Body of pancreas (tissue), 4 donors: Measurements from ENCODE around the gene RCAN3. TPM values are rescaled to one million over a fixed set of nuclear protein-coding genes. Genes with fewer than 3 reads are reported as not detected.

Experiments used
- ATAC-seq: fragments of 150-250 bp; one replicate; pipeline ENCODE4 v1.9.1; 2016
- DNase-seq, 4 donors: peaks; one replicate each; pipeline ENCODE4 v3.0.0-alpha.2; 2019
- H3K27ac ChIP-seq, 4 donors: fragments of 200-600 bp; sonication (generic); 1 replicate in 3 of 4; 2 replicates in 1 of 4; pipeline versions ENCODE4 v1.5.1 to v1.6.1; 2016 to 2019; ENCODE audit warnings: mild to moderate bottlenecking in 1 of 4, mixed read lengths in 1 of 4, moderate library complexity in 1 of 4
- H3K27me3 ChIP-seq, 2 donors: fragments of 200-600 bp; sonication (generic); one replicate each; pipeline ENCODE4 v1.6.0; 2016; ENCODE audit warnings: mild to moderate bottlenecking in 1 of 2
- H3K36me3 ChIP-seq, 2 donors: fragments of 200-600 bp; sonication (generic); replicated peaks in 1 of 2; 2 replicates each; pipeline ENCODE4 v1.5.1; 2016; ENCODE audit warnings: low read depth in 2 of 2; ENCODE audit not compliant: insufficient read depth in 1 of 2
- H3K4me1 ChIP-seq: fragments of 200-600 bp; sonication (generic); one replicate; pipeline ENCODE4 v1.6.0; 2016
- H3K4me3 ChIP-seq, 2 donors: fragments of 200-600 bp; sonication (generic); 1 replicate in 1 of 2; 2 replicates in 1 of 2; pipeline ENCODE4 v1.5.1; 2016 to 2019
- H3K9me3 ChIP-seq, 3 donors: fragments of 200-600 bp; sonication (generic); 1 replicate in 2 of 3; 2 replicates in 1 of 3; pipeline ENCODE4 v1.5.1; 2016
- CTCF ChIP-seq, 7 experiments: fragments of 450-650 bp in 4 of 7; fragments of 200-600 bp in 3 of 7; sonication (generic) in 3 of 7; IDR thresholded peaks; one replicate each; pipeline ENCODE4 v1.5.1; 2016 to 2019; ENCODE audit warnings: antibody characterized with exemption in 7 of 7
- POLR2A ChIP-seq, 3 donors: fragments of 450-650 bp; IDR thresholded peaks; one replicate each; pipeline ENCODE4 v1.6.1; 2016; ENCODE audit warnings: antibody characterized with exemption in 3 of 3, mild to moderate bottlenecking in 2 of 3
- WGBS, 2 donors: methylation state at CpG; one replicate each; pipeline ENCODE4 v1.1.5; 2017; 5-methylcytosine and 5-hydroxymethylcytosine counted together
- intact Hi-C: fragments of 100-400 bp; cut with DNase I; formaldehyde crosslinking; loops from one replicate; pipeline ENCODE4 v1.15.1; 2023
- total RNA-seq, 2 donors: library from RNA; depleted of rRNA; stranded (reverse); fragments of >200 nt; gene quantifications; one replicate each; pipeline ENCODE4 v1.1.0, GENCODE V29; 2016

RCAN3 gene
- total RNA-seq: 10 to 100 TPM; 14.0 to 32.3 TPM

- peak; percentile 85 to 92 (median 90) for DNase-seq
- H3K4me3 ChIP-seq: peak within 1 kb of the TSS; percentile 65
- whole genome bisulfite sequencing, 2 donors: 0% methylated on average over 7 to 17 of the region's 53 CpGs
- intact Hi-C loops: no loop called here
- H3K9me3 ChIP-seq: no peaks in the 10 kb centered on the region
- no peaks in the 10 kb centered on the region for H3K27me3 ChIP-seq
- H3K4me1 ChIP-seq: peaks cover 40% of the 10 kb centered on the region
- ATAC-seq: peak; percentile 89
- peak within 1 kb of the TSS; percentile 91 to 95 (median 94) for H3K27ac ChIP-seq
- no peak for TF ChIP-seq CTCF (IDR thresholded peaks at IDR 0.05)
- TF ChIP-seq POLR2A (IDR thresholded peaks at IDR 0.05): peak in 1 of 3 donors; percentile 57
- no peaks in the 10 kb centered on the region for H3K36me3 ChIP-seq
Observed at GRCh38 chr1:24502709-24503058, at the start of gene RCAN3. Gene RCAN3 (plus strand): TSS chr1:24502836. CDS start chr1:24514373, 11,537 bp downstream.

GRCh38 chr1:24452922-24453485 is 49.6 kb upstream of the RCAN3 start:
- Histone ChIP-seq H3K36me3 (peaks cover 5 to 17% of the 10 kb centered on the region in 2 donors), H3K4me1 (no peaks in the 10 kb centered on the region), H3K27me3 (no peaks in the 10 kb centered on the region), H3K9me3 (no peaks in the 10 kb centered on the region), H3K4me3 (no peak overlapping the region), H3K27ac (no peak overlapping the region)
- 90 to 98% methylated on average over 7 to 8 of the region's 8 CpGs for WGBS, 2 donors
- intact Hi-C loops: no loop called here
- DNase-seq: no peak
- TF ChIP-seq POLR2A (IDR thresholded peaks at IDR 0.05): no peak
- no peak for TF ChIP-seq CTCF (IDR thresholded peaks at IDR 0.05)
- ATAC-seq: no peak

- intact Hi-C loops: no loop called here
- no peak for TF ChIP-seq POLR2A (IDR thresholded peaks at IDR 0.05)
- no peak for TF ChIP-seq CTCF (IDR thresholded peaks at IDR 0.05)
- no peak for ATAC-seq
- H3K4me1 ChIP-seq: no peaks in the 10 kb centered on the region
- no peaks in the 10 kb centered on the region for H3K27me3 ChIP-seq
- H3K4me3 ChIP-seq: no peak overlapping the region
- no peaks in the 10 kb centered on the region for H3K9me3 ChIP-seq
- DNase-seq: no peak
- no peak overlapping the region for H3K27ac ChIP-seq
- 82 to 84% methylated on average over 5 of the region's 5 CpGs for WGBS, 2 donors
- peaks cover 5 to 27% of the 10 kb centered on the region in 2 donors for H3K36me3 ChIP-seq
Observed at GRCh38 chr1:24454673-24455072, 48.0 kb upstream of the RCAN3 start.

- no peak for DNase-seq
- Histone ChIP-seq H3K9me3 (no peaks in the 10 kb centered on the region), H3K4me3 (no peak overlapping the region), H3K27ac (no peak overlapping the region), H3K27me3 (no peaks in the 10 kb centered on the region), H3K36me3 (peaks cover 5 to 25% of the 10 kb centered on the region in 2 donors), H3K4me1 (no peaks in the 10 kb centered on the region)
- 95 to 100% methylated on average over 5 of the region's 5 CpGs for WGBS, 2 donors
- intact Hi-C loops: no loop called here
- TF ChIP-seq CTCF (IDR thresholded peaks at IDR 0.05): no peak
- TF ChIP-seq POLR2A (IDR thresholded peaks at IDR 0.05): no peak
- ATAC-seq: no peak
Observed at GRCh38 chr1:24455272-24455671, 47.4 kb upstream of the RCAN3 start.

- no peak for TF ChIP-seq CTCF (IDR thresholded peaks at IDR 0.05)
- no peak for TF ChIP-seq POLR2A (IDR thresholded peaks at IDR 0.05)
- H3K36me3 ChIP-seq: peaks cover 0 to 25% of the 10 kb centered on the region in 2 donors
- H3K4me1 ChIP-seq: no peaks in the 10 kb centered on the region
- H3K4me3 ChIP-seq: no peak overlapping the region
- ATAC-seq: no peak
- 91 to 92% methylated on average over 3 of the region's 3 CpGs for WGBS, 2 donors
- no peak overlapping the region for H3K27ac ChIP-seq
- intact Hi-C loops: no loop called here
- H3K27me3 ChIP-seq: no peaks in the 10 kb centered on the region
- DNase-seq: no peak
- H3K9me3 ChIP-seq: no peaks in the 10 kb centered on the region
Observed at GRCh38 chr1:24457866-24458265, 44.8 kb upstream of the RCAN3 start.
